ENCODE data around the gene SMYD2. TPM values are rescaled to one million over a fixed set of nuclear protein-coding genes. Genes with fewer than 3 reads are reported as not detected.

Gene SMYD2
- total and polyA plus RNA-seq, 8 donors: 8.2 to 68.7 (median 26.6) TPM

- 86 to 93% (median 91%) methylated on average over 9 of the region's 9 CpGs for WGBS, 5 donors
- intact Hi-C loops (cut with DNase I; ENCODE audit: low total_unique reads): loop anchor here (10.0 kb wide), 1 partner anchor 1120 kb away; no protein-coding TSS in a partner anchor
- TF ChIP-seq POLR2A (IDR thresholded peaks at IDR 0.05) (no peak), POLR2AphosphoS5 (IDR thresholded peaks at IDR 0.05) (no peak), CTCF (IDR thresholded peaks at IDR 0.05) (no peak), EP300 (IDR thresholded peaks at IDR 0.05) (no peak)
Observed at GRCh38 chr1:214305164-214305751, 24.3 kb downstream of the SMYD2 start.

GRCh38 chr1:214306269-214306668, 25.3 kb downstream of the SMYD2 start:
- H3K27me3 ChIP-seq: no peaks in the 10 kb centered on the region
- TF ChIP-seq POLR2A (IDR thresholded peaks at IDR 0.05): no peak
- TF ChIP-seq CTCF (IDR thresholded peaks at IDR 0.05): no peak
- TF ChIP-seq POLR2AphosphoS5 (IDR thresholded peaks at IDR 0.05): no peak
- no peak for TF ChIP-seq EP300 (IDR thresholded peaks at IDR 0.05)
- peaks cover 0 to 6% (median 0%) of the 10 kb centered on the region in 4 donors for H3K36me3 ChIP-seq
- no peaks in the 10 kb centered on the region for H3K9me3 ChIP-seq
- intact Hi-C loops (cut with DNase I; ENCODE audit: low total_unique reads): loop anchor here (10.0 kb wide), 1 partner anchor 1119 kb away; no protein-coding TSS in a partner anchor
- no peak overlapping the region for H3K27ac ChIP-seq
- no peak for DNase-seq
- H3K4me3 ChIP-seq: no peak overlapping the region
- 88 to 97% (median 94%) methylated on average over 6 of the region's 6 CpGs for WGBS, 5 donors
- peaks cover 0 to 8% (median 0%) of the 10 kb centered on the region in 4 donors for H3K4me1 ChIP-seq

More at GRCh38 chr1:214305164-214305751, 24.3 kb downstream of the SMYD2 start:
- Histone ChIP-seq H3K4me3 (no peak overlapping the region), H3K27me3 (no peaks in the 10 kb centered on the region), H3K27ac (no peak overlapping the region), H3K4me1 (peaks cover 0 to 8% (median 0%) of the 10 kb centered on the region in 4 donors), H3K9me3 (no peaks in the 10 kb centered on the region), H3K36me3 (peaks cover 0 to 6% (median 0%) of the 10 kb centered on the region in 4 donors)
- DNase-seq: no peak

- no peak for DNase-seq
- Histone ChIP-seq H3K27ac (no peak overlapping the region), H3K9me3 (no peaks in the 10 kb centered on the region), H3K36me3 (peaks cover 0 to 10% (median 2%) of the 10 kb centered on the region in 4 donors), H3K4me3 (no peak overlapping the region), H3K27me3 (no peaks in the 10 kb centered on the region), H3K4me1 (no peaks in the 10 kb centered on the region)
- intact Hi-C loops (cut with DNase I; ENCODE audit: low total_unique reads): no loop called here
- WGBS, 5 donors: 76 to 82% (median 80%) methylated on average over 3 of the region's 3 CpGs
- TF ChIP-seq POLR2AphosphoS5 (IDR thresholded peaks at IDR 0.05) (no peak), POLR2A (IDR thresholded peaks at IDR 0.05) (no peak), EP300 (IDR thresholded peaks at IDR 0.05) (no peak), CTCF (IDR thresholded peaks at IDR 0.05) (no peak)
Observed at GRCh38 chr1:214310010-214310409, 29.1 kb downstream of the SMYD2 start.

GRCh38 chr1:214310777-214311690, 30.1 kb downstream of the SMYD2 start:
- H3K4me3 ChIP-seq: no peak overlapping the region
- intact Hi-C loops (cut with DNase I; ENCODE audit: low total_unique reads): no loop called here
- H3K4me1 ChIP-seq: no peaks in the 10 kb centered on the region
- H3K27me3 ChIP-seq: no peaks in the 10 kb centered on the region
- WGBS, 5 donors: 80 to 84% (median 82%) methylated on average over 11 of the region's 11 CpGs
- DNase-seq: no peak
- peaks cover 0 to 15% (median 12%) of the 10 kb centered on the region in 4 donors for H3K36me3 ChIP-seq
- no peaks in the 10 kb centered on the region for H3K9me3 ChIP-seq
- no peak overlapping the region for H3K27ac ChIP-seq
- TF ChIP-seq EP300 (IDR thresholded peaks at IDR 0.05) (no peak), POLR2A (IDR thresholded peaks at IDR 0.05) (no peak), CTCF (IDR thresholded peaks at IDR 0.05) (no peak), POLR2AphosphoS5 (IDR thresholded peaks at IDR 0.05) (no peak)

Measured in stomach (tissue), 9 donors.